ENCODE data around the gene SALL3.

- TF ChIP-seq, protein P1, sequence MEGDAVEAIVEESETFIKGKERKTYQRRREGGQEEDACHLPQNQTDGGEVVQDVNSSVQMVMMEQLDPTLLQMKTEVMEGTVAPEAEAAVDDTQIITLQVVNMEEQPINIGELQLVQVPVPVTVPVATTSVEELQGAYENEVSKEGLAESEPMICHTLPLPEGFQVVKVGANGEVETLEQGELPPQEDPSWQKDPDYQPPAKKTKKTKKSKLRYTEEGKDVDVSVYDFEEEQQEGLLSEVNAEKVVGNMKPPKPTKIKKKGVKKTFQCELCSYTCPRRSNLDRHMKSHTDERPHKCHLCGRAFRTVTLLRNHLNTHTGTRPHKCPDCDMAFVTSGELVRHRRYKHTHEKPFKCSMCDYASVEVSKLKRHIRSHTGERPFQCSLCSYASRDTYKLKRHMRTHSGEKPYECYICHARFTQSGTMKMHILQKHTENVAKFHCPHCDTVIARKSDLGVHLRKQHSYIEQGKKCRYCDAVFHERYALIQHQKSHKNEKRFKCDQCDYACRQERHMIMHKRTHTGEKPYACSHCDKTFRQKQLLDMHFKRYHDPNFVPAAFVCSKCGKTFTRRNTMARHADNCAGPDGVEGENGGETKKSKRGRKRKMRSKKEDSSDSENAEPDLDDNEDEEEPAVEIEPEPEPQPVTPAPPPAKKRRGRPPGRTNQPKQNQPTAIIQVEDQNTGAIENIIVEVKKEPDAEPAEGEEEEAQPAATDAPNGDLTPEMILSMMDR (IDR thresholded peaks at IDR 0.05; ENCODE audit: control extremely low read depth in 1 of 3, insufficient read depth in 1 of 3, low read depth in 1 of 3, low read length in 3 of 3), result no peak
- TF ChIP-seq SP4 (IDR thresholded peaks at IDR 0.05; ENCODE audit: low read length) (no peak), POLR2AphosphoS5 (IDR thresholded peaks at IDR 0.05; ENCODE audit: low read depth, low read length) (no peak), POLR2A (IDR thresholded peaks at IDR 0.05; ENCODE audit: control extremely low read depth in 1 of 2, low read depth in 2 of 2, low read length in 2 of 2) (no peak), MAFK (IDR thresholded peaks at IDR 0.05; ENCODE audit: low read depth, low read length) (no peak), SP1 (IDR thresholded peaks at IDR 0.05; ENCODE audit: low read depth, low read length) (no peak)
Measured at GRCh38 chr18:78955051-78955450, 24.6 kb upstream of the SALL3 start.

Data from H1 (cell line).